ENCODE results near the gene ZNF835. TPM values are rescaled to one million over a fixed set of nuclear protein-coding genes. Genes with fewer than 3 reads are reported as not detected.

Gene ZNF835
- total RNA-seq, 4 donors from 2014 or later = 0.27 to 2.4 (median 0.71) TPM

DNA sequence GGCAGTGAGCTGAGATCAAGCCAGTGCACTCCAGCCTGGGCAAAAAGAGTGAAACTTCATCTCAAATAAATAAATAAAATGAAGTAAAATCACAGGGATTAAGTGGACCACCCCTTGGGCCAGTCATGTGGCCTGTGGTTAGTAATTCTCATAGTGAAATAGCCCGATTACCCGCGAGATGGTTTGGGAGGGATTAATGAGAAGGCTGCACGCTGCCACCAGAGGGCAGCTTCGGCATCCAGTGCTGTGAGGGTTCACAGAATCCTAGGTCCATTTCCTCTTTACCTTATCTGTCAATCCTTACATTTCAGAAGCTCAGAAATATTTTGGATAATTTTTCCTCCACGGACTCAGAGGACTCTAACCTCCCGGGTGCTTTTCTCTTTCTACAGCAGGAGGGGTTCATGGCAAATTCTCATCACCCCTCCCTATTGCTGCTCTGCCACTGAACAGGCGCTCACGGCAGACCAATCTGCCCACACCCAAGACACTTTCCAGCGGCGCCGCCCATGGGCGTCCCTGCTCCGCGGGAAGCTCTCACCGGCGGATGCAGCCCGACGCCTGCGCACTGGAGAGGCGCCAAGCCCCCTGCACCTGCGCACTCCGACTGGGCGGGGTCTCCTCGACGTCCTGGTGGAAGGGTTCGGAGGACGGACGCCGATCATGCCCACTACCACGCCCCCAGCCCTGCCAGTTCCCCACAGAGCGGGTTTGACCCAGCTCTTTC lies 11.0 kb downstream of the ZNF835 start:
- H3K9me3 ChIP-seq = no peaks in the 10 kb centered on the region
- DNase-seq = no peak
- TF ChIP-seq POLR2A (IDR thresholded peaks at IDR 0.05) (no peak), CTCF (IDR thresholded peaks at IDR 0.05 in 4 of 5, conservative IDR thresholded peaks at IDR 0.05 in 1 of 5) (no peak)
- ATAC-seq = no peak
- H3K4me3 ChIP-seq = no peak overlapping the region
- intact Hi-C loops (cut with DNase I; ENCODE audit: low total_unique reads) = no loop called here
- in situ Hi-C loops (cut with MboI; ENCODE audit: low sequenced_read_pairs in 4 of 4) = no loop called here
- H3K4me1 ChIP-seq = no peaks in the 10 kb centered on the region
- no peak overlapping the region for H3K27ac ChIP-seq
- H3K36me3 ChIP-seq = peaks cover 0 to 18% of the 10 kb centered on the region in 2 donors
- H3K27me3 ChIP-seq = no peaks in the 10 kb centered on the region

- no peaks in the 10 kb centered on the region for H3K9me3 ChIP-seq
- H3K4me1 ChIP-seq = no peaks in the 10 kb centered on the region
- no peaks in the 10 kb centered on the region for H3K27me3 ChIP-seq
- in situ Hi-C loops (cut with MboI; ENCODE audit: low sequenced_read_pairs in 4 of 4) (no loop called here), intact Hi-C loops (cut with DNase I; ENCODE audit: low total_unique reads) (no loop called here)
- no peak overlapping the region for H3K4me3 ChIP-seq
- H3K27ac ChIP-seq = no peak overlapping the region
- DNase-seq (no peak), ATAC-seq (no peak)
- TF ChIP-seq CTCF (IDR thresholded peaks at IDR 0.05 in 4 of 5, conservative IDR thresholded peaks at IDR 0.05 in 1 of 5) (no peak), POLR2A (IDR thresholded peaks at IDR 0.05) (no peak)
- no peaks in the 10 kb centered on the region for H3K36me3 ChIP-seq
Measured at GRCh38 chr19:56654151-56654550, 17.4 kb downstream of the ZNF835 start.

DNA sequence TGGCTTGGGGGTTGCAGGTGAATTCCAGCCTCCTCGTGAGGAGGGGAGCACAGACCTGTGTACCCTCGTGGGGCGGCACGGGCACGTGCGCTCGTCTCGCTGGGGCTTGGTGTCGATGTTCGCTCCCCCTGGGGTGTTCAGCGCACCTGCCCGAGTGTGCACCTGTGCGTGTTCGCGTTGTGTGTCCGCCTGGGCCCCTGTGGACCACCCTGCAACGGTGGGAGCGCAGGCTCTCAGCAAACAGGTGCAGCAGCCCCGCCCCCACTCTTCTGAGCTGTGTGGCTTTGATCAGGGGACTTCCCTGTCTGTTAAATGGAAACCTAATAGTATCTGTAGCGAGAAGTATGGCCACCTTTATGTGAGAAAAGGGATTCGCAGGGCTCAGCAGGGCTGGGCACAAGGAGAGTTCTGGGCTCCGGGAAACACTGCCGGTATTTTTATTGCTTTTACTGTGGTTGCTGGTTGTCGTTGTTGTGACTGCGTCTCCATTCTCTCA lies 28.0 kb downstream of the ZNF835 start:
- H3K27ac ChIP-seq = no peak overlapping the region
- no peaks in the 10 kb centered on the region for H3K9me3 ChIP-seq
- no peak for TF ChIP-seq CTCF (IDR thresholded peaks at IDR 0.05 in 4 of 5, conservative IDR thresholded peaks at IDR 0.05 in 1 of 5)
- TF ChIP-seq POLR2A (IDR thresholded peaks at IDR 0.05) = no peak
- no peaks in the 10 kb centered on the region for H3K36me3 ChIP-seq
- no peaks in the 10 kb centered on the region for H3K4me1 ChIP-seq
- no peak for ATAC-seq
- in situ Hi-C loops (cut with MboI; ENCODE audit: low sequenced_read_pairs in 4 of 4) (no loop called here), intact Hi-C loops (cut with DNase I; ENCODE audit: low total_unique reads) (no loop called here)
- no peak overlapping the region for H3K4me3 ChIP-seq
- H3K27me3 ChIP-seq = peaks cover 3 to 14% (median 13%) of the 10 kb centered on the region in 3 donors
- no peak for DNase-seq

- H3K27me3 ChIP-seq = peaks cover 3 to 14% (median 13%) of the 10 kb centered on the region in 3 donors
- no peaks in the 10 kb centered on the region for H3K9me3 ChIP-seq
- no peak within 1 kb of the TSS for H3K27ac ChIP-seq
- no peaks in the 10 kb centered on the region for H3K4me1 ChIP-seq
- no peak within 1 kb of the TSS for H3K4me3 ChIP-seq
- TF ChIP-seq POLR2A (IDR thresholded peaks at IDR 0.05) (no peak), CTCF (IDR thresholded peaks at IDR 0.05 in 4 of 5, conservative IDR thresholded peaks at IDR 0.05 in 1 of 5) (no peak)
- no peaks in the 10 kb centered on the region for H3K36me3 ChIP-seq
- intact Hi-C loops (cut with DNase I; ENCODE audit: low total_unique reads) (no loop called here), in situ Hi-C loops (cut with MboI; ENCODE audit: low sequenced_read_pairs in 4 of 4) (no loop called here)
- DNase-seq (no peak), ATAC-seq (no peak)
Measured at GRCh38 chr19:56642711-56643459, 28.7 kb downstream of the ZNF835 start, which contains the start of gene SMIM17. Gene SMIM17, plus strand, starts transcription at chr19:56643159. Its CDS starts 2,509 bp downstream, at chr19:56645668.

Data from gastrocnemius medialis (tissue), 4 donors.